Breast epithelium (tissue), 3 donors: ENCODE results near the gene C1QTNF9.

ENCODE experiments used
- CTCF ChIP-seq, 3 donors: fragments of 450-650 bp; IDR thresholded peaks; one replicate each; pipeline ENCODE4 v1.5.1; 2016 to 2017; ENCODE audit warnings: antibody characterized with exemption in 3 of 3, mild to moderate bottlenecking in 3 of 3, moderate library complexity in 3 of 3
- POLR2AphosphoS5 ChIP-seq, 3 donors: sonication (generic); formaldehyde crosslinking; IDR thresholded peaks; one replicate each; pipeline ENCODE4 v1.6.1; 2017; ENCODE audit warnings: antibody characterized with exemption in 3 of 3

- no peak for TF ChIP-seq POLR2AphosphoS5 (IDR thresholded peaks at IDR 0.05)
- no peak for TF ChIP-seq CTCF (IDR thresholded peaks at IDR 0.05)
These were observed 24.4 kb upstream of the C1QTNF9 start for GRCh38 chr13:24284889-24285565.
